ENCODE results near the gene TM4SF18.
"Not testable (repeated sequence)": the region's sequence is repeated elsewhere in the genome, so short reads cannot be mapped to it uniquely, and the experiment has no call there.

TM4SF18 gene, protein sequence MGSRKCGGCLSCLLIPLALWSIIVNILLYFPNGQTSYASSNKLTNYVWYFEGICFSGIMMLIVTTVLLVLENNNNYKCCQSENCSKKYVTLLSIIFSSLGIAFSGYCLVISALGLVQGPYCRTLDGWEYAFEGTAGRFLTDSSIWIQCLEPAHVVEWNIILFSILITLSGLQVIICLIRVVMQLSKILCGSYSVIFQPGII

DNA sequence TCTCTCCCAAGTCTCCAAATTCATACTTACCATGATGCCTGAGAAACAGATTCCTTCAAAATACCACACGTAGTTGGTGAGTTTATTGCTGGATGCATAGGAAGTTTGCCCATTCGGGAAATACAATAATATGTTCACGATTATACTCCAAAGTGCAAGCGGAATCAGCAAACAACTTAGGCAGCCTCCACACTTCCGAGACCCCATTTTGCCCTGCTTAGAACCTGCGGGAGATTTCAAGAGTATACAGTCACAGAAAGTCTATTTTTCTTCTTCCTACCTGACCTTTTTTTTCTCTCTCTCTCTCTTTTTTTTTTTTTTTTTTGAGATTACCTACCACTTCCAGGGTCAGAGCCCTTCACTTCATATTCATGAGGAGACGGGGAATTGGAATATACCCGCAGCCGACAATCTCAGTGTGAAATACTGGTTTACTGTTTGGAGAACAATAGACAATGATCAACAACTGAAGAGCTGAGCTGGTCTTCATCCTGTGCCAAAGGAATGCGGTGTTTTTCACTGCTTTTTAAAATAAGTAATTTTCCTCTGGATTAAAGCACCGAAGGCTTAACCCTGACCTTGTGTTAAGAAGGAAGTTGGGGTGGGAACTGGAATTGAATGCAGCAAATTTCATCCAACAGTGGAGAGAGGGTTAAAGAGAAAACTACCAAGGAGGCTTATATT lies at the start of gene TM4SF18:
Gene TM4SF18 (minus strand): TSS at position 461 of the 684 bp plus-strand sequence. CDS start 254 bp downstream, at position 207.
- DNase-seq (ENCODE audit: low read depth in 3 of 3, low spot score in 1 of 3): no peak

DNA sequence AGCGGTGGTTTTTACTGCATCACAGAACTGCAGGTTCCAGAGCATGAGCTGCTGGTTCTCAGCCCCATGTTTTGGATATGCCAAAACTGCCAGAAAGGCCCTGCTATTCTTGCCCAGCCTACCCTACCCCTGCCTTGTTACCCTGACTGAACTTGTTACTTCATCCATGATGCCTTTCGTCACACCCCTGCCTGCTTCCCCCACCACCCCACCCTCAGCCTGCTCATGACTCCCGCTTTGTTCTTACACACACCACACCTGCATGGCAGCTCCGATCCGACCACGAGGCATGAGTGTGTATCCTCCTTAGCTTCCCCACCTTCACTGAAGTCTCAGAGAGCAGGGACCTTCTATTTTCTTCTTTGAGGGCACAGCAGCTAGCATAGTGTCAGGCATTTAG lies 49.1 kb upstream of the TM4SF18 start:
- no peak for DNase-seq (ENCODE audit: low read depth in 3 of 3, low spot score in 1 of 3)

DNA sequence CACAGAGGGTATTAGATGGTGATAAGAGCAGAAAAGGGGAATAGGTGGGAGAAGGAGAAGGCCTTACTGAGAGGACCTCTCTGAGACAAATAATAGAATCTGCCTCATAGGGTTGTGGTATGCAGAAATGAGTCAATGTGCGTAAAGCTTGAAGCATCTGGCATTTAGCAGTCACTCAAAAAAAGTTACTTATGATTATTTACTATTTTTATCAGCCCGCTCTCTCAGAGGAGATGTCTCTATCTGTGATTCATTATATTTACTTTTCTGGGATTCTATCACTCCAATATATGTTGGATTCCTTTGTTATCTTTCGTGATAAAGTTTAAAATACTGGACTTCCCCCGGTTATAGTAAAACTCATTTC lies 48.6 kb upstream of the TM4SF18 start:
- no peak for DNase-seq (ENCODE audit: low read depth in 3 of 3, low spot score in 1 of 3)

DNA sequence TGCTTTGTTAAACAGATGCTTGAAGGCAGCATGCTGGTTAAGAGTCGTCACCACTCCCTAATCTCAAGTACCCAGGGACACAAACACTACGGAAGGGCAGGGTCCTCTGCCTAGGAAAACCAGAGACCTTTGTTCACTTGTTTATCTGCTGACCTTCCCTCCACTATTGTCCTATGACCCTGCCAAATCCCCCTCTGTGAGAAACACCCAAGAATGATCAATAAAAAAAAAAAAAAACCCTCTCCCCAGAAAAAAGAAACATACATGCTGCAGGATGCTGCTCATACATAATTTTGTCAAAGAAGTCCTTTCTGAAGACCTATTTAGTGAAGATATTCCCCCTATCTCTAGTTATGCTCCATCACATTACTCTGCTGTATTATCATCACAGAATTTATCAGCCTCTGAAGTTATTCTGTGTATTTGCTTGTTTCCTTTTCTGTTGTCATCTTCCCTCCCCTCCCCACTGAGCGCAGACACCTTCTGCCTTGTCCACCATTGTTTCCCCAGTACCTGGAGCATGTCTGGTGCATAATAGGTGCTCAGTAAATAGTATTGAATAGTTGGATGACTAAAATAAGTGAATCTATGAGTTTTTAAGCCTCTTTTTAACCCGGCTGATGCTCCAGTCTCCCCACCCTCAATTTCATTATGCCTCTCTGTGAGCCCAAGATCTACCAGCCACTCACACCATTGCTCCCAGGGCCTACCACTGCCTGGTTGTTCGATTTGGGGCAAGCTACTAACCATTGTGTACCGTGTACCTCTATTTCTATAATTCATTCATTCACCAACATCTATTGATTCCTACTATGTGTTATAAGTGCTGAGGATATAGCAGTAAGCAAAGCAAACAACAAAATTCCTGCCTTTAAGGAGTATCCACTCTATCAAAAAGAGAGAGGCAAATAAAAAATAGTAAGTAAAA lies 48.0 kb upstream of the TM4SF18 start:
- no peak for DNase-seq (ENCODE audit: low read depth in 3 of 3, low spot score in 1 of 3)

DNA sequence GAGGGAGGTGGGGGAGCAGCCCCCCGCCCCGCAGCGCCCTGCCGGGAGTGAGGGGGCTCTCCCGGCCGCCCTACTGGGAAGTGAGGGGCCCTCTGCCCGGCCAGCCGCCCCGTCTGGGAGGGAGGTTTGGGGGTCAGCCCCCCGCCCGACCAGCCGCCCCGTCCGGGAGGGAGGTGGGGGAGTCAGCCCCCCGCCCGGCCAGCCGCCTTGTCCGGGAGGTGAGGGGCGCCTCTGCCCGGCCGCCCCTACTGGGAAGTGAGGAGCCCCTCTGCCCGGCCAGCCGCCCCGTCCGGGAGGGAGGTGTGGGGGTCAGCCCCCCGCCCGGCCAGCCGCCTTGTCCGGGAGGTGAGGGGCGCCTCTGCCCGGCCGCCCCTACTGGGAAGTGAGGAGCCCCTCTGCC lies 46.8 kb upstream of the TM4SF18 start:
- not testable (repeated sequence) for DNase-seq (ENCODE audit: low read depth in 3 of 3, low spot score in 1 of 3)

DNA sequence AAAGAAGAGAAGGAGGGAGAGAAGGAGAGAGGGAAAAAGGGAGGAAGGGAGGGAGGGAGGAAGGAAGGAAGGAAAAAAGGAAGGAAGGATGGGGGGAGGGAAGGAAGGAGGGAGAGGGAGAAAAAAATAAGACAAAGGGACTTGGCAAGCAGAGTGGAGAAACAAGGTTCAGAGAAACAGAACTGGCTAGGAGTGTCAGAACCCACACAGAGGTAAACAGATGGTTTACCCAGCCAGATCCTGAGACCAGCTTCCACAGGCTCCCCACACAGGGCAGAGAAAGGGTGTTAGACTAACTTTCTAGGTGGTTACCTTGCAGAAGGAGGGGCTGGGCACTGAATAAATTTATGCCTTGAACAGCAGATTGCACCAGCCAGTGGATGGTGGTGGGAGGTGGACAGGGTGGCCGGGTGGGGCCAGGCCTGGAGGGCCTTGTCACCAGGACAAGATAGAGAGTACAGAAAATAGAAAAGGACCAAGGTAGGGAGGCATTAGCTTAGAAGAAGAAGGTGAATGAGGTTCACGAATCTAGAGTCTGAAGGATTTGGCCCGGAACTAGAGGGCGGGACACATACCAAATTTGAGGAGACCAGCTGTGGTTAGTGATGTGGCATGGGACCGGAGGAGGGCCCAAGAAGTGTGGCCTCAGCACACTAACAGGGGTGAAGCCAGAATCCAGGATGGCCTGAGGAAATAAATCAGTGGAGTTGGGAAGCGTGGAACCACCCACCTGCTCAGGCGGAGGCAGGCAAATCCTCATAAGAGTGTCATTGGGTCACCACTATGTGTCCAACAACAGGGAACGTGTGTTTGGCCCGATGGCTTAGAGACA lies 45.3 kb upstream of the TM4SF18 start:
- DNase-seq (ENCODE audit: low read depth in 3 of 3, low spot score in 1 of 3): no peak

DNA sequence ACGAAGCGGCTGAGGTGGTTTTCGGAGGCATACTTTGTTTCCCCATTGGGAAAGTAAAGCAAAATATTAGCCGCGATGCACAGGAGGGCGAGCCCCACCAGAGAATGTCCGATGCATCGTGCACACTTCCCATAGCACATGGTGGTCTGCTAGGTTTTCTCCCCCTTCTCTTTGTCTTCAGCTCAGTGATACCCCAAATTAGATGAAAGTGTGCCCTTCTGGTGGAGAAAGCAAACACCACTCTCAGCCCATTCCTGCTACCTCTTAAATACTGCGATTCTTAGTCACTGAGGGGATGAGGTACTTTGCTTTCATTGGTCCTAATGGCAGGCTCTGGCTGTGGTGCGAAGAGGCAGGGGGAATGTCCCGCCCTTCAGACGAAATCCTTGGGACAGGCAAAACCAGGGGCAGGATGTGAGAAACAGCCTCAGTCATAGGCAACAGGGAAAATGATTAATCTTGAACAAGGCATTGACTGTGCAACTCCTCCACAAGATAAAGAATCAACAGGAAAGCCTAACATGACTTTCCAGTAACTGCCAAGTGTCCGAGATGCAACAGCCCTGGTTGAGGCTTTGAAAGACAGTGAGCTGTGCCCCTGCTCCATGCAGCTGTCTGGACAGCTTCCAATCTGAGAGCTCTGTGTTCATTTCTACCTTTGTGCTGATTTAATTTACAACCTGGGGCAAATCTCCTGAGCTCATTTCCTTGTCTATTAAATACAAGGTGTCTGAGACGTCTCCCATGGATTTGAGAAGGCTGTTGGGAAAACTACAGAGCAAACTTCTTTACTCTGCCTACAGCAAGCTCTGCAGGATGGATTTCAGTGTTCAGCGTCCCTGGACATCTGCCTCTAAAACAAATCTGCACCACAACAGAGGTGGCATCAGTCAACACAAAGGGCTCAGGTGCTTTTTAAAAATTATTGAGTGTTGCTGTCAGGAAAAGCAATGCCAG lies 44.2 kb upstream of the TM4SF18 start, which contains the start of gene TM4SF1:
Gene TM4SF1 (minus strand): TSS at position 242 of the 957 bp plus-strand sequence. CDS start 102 bp downstream, at position 140.
- no peak for DNase-seq (ENCODE audit: low read depth in 3 of 3, low spot score in 1 of 3)

DNA sequence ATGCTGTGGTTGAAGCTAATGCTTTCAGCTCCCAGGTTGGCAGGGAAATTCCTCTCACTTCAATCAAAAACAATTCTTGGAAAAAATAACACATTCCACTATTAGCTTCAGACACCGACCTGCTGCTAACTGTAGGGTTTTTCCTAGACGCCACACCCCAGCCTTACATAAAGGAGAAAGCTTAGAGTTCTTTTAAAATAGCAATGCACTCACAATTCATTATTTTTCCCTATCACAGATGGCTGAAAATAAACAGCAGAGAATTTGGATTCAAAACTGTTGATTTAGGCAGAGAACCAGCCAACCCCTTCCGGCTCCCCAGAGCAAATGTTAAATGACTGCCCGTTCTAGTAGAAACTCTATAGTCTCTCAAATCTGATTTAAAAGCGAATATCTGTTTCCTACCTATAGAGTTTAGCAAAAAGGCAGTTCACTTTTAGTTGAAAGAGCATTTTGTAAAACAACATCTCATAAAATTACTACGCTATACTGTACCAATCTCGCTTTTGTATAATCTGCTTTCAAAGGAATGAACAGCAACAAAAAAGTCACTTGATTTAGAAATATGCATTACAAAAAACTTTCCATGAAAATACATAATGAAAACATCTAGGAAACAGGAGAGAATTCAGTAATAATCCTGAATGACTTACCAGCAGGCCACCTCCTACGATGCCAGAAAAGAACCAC lies 43.4 kb upstream of the TM4SF18 start:
- no peak for DNase-seq (ENCODE audit: low read depth in 3 of 3, low spot score in 1 of 3)

DNA sequence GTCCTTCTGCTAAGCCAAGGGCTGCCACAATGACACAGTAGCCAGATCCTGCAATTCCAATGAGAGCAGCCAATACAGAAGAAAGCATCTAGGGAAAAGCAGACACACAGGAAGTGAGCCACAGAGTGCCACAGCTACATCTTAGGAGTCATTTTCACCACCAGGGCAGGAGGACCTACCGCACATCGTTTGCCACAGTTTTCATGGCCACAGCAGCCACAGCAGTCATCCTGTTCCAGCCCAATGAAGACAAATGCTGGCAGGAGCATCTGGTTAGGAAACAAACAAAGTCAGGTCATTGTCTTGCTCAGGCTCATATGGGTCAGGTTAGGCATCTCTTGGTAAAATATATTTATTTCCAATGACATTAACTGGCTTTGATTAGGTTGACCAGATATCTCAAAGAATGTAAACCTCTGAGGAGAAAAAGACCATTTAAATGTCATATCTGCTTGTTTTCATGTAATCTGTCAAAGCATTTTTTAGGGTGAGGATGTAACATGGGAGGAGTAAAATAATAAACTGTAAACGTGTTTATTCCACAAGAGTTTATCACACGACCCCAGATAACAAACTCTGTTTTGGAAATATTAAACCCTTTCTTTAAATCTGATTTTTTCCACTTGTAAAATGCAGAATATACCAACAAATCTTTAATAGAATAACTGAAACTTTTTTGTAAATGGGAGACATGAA lies 42.2 kb upstream of the TM4SF18 start:
- no peak for DNase-seq (ENCODE audit: low read depth in 3 of 3, low spot score in 1 of 3)

DNA sequence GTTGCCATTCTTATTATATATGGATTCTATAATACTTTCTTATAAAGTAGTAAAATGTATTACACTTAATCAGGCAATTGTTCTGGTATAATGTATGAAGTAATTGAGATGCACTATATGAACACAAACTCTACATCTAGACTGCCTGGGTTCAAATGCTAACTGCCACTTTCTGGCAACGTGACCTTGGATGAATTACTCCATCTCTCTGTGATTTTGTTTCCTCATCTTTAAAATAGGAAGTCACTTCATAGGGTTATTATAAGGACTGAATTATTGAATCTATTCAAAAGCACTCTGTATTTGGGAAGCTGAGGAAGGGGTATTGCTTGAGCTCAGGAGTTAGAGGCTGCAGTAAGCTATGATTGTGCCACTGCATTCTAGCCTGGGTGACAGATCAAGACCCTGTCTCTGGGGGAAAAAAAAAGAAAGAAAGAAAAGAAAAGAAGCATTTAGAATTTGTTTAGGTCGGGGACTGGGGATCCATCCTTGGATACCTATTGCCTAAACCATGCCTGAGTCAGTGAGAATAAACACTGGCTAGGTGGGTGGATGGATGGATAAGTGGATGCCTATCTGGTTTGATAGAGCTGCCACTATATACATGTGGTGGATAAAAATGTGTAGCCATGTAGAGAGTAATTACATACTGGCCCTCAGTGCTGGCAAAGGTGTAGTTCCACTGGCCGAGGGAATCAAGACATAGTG lies 41.5 kb upstream of the TM4SF18 start:
- no peak for DNase-seq (ENCODE audit: low read depth in 3 of 3, low spot score in 1 of 3)

DNA sequence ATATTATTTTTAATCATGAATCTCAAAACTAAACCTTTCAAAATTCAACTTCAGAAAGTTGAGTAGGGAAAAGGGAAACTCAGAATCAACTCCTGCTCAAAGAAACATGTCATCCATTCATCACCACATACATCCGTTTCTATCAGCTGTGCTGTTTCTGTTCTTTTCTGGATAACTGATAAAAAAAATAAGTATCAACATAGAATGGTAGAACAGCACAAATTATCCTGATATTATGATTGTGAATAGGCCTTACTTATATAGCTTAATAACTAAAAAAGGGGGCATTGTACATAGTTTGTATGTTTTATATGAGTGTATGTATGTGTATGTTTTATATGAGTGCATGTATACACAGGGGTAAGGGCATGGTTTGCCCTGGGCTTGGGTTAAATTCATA lies 41.0 kb upstream of the TM4SF18 start:
- DNase-seq (ENCODE audit: low read depth in 3 of 3, low spot score in 1 of 3): no peak

DNA sequence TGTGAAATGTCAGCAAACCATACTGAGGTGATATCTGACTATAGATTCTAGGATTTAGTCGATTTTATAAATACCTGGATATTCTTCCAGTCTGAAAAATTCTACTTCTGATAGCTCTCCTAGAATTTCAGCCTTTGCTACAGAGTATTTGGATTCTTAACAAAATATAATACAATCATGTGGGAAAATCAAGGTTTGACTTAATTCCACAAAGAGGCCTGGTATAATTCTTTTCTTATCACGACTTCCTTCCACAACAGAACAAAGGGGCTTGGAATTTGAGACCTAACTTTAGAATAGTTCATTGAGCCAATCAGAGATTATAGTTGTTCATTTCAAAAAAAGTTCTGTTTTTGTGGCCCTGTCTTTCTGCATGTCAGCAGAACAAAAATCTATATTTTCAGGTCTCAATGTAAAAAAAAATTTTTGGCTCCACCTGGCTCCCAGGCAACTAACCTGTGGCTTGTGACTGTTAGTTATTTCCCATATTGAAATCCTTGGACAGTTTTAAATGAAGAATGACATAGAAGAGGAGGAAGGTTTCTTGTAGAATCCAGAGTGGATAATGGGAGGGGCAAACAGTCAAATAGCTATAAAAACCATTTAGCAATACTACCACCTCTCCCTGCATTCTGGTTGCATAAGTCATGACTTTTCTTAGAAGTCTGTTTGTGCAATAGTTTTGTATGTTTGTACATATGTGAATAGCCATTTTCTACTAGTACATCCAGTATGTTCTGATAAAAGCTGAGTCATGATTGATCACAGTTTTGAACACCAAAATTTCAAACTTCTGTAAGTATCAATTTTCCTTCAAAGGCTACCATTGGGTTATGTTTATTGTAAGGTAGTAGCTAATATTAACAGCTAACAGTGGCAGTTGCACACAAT lies 40.0 kb upstream of the TM4SF18 start:
- DNase-seq (ENCODE audit: low read depth in 3 of 3, low spot score in 1 of 3): no peak

DNA sequence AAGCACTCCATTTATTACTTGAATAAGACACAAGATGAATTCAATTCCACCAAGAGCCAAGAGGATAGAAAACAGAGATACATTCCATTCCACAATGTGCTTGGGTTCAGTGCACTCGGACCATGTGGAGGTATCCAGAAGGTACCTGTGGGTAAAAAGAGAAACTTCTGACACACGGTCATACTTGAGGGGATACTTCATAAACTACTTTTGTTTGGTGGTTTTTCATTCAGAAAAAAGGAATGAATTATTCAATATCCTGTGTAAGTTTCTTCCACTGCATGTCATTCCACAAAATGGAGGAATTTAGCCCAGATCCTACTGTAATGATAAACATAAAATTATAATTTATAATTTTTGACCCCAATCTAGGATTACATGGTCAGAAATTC lies 38.3 kb upstream of the TM4SF18 start:
- DNase-seq (ENCODE audit: low read depth in 3 of 3, low spot score in 1 of 3): no peak

DNA sequence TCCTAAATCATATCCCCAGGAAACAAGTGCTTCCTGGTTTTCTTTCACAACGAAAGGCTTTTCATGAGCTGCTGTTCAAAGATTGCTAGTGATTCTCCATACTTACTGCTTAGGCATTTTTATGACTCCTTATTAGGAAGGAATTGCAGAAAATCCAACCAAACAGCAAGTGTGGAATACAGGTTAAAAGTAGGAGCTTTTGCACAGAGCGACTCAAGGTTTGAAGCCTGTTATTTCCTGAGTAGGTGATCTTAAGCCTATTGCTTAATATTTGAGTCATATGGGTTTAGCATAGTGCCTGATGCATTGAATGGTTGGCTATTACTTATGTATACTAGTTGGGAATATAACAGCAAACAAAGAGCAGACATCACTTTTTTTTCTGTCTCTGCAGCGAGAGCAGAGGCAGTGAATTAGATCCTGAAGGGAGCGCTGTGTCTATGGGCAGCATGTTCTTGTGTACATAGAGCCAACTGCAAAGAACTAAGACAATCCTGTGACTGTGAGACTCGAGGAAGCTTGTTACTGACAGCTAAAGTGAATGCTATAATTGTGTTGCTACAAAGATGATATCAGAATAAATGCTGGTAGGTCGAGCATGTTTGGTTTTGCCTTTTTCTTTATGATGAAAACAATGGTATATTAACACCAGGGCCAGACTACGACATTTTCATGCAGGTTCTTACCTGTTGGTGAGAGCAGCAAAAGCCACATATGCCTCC lies 37.7 kb upstream of the TM4SF18 start:
- no peak for DNase-seq (ENCODE audit: low read depth in 3 of 3, low spot score in 1 of 3)

DNA sequence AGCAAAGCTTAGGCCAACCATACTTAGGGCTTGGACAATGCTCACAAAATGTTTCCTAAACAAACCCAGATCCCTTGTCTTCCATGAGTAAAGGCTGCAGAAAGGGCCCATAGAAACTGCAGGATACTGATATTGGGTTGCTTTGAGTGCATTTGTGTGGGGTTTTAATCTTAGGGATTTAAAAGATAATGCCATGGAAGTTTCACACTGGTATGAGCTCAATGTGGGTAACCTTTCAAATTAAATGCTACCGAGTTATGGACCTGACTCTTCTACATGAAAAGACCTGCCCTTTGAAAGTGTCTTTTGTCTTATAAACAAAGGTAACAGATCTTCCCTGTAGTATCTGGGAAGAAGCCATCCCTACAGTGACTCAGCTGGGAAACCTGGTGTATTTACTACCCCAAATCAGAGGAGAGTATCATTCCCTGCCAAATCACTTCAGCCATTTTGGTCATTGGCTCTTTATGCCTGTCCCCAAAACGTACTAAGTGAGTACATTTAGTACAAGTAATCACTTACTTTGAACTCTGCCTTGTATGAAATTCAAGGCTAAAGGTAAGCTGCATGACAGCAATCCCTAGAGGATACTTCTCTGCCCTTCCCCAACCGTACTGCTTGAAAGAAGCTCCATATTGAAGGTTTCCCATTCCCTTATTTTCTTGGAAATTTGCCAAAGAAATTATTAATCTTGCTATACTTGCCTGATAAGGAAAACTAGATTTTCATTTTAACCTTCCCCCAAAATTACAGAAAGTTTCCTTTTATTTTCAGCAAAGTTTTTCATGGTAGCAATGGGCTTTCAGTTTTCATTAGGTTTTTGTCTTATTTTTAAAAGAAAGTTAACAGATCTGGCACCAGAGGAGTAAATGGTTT lies 36.8 kb upstream of the TM4SF18 start:
- DNase-seq (ENCODE audit: low read depth in 3 of 3, low spot score in 1 of 3): no peak

All from stimulated activated CD4-positive, alpha-beta T cell treated with anti-CD3 and anti-CD28 coated beads, TNF-alpha, amount 100 ng/mL, for 1 hour (primary cell).